K562 (cell line): ENCODE results near the gene CUEDC2. TPM values are rescaled to one million over a fixed set of nuclear protein-coding genes. Genes with fewer than 3 reads are reported as not detected.

Experiments
- ARID1B ChIP-seq: fragments of 450-650 bp; IDR thresholded peaks from 2 replicates; pipeline ENCODE4 v1.6.1; 2016; ENCODE audit warnings: antibody characterized with exemption, mild to moderate bottlenecking, inconsistent platforms
- CBX3 ChIP-seq, 2 experiments: IDR thresholded peaks; 1 replicate in 1 of 2; 2 replicates in 1 of 2; pipeline ENCODE4 v1.6.1; 2012; ENCODE audit warnings: inconsistent platforms in 2 of 2, low read length in 2 of 2, borderline replicate concordance in 1 of 2, control low read depth in 1 of 2
- CREM ChIP-seq: IDR thresholded peaks from 2 replicates; pipeline ENCODE4 v1.6.1; 2014; ENCODE audit warnings: antibody characterized with exemption, low read depth
- CXXC5 ChIP-seq: fragments of 250-450 bp; sonication (Bioruptor Pico); IDR thresholded peaks from 2 replicates; pipeline ENCODE4 v1.8.0; 2022; ENCODE audit warnings: inconsistent platforms, mild to moderate bottlenecking, moderate library complexity
- E2F8 ChIP-seq: fragments of 450-650 bp; IDR thresholded peaks from 2 replicates; pipeline ENCODE4 v1.7.1; 2018; ENCODE audit warnings: mild to moderate bottlenecking, low read depth; ENCODE audit not compliant: partially characterized antibody
- KDM5B ChIP-seq: fragments of 200-600 bp; sonication (generic); IDR thresholded peaks from 2 replicates; pipeline ENCODE4 v1.6.1; 2012; ENCODE audit warnings: low read depth, mild to moderate bottlenecking, moderate library complexity, low read length, control low read depth, inconsistent platforms; ENCODE audit not compliant: insufficient replicate concordance
- MXI1 ChIP-seq: IDR thresholded peaks from 2 replicates; pipeline ENCODE4 v1.6.1; 2011; ENCODE audit warnings: low read depth, mild to moderate bottlenecking, improper control_type of control experiment, low read length
- NR1H2 ChIP-seq: sonication (generic); formaldehyde crosslinking; IDR thresholded peaks from 2 replicates; pipeline ENCODE4 v1.4.0; 2020; ENCODE audit warnings: mild to moderate bottlenecking, missing genetic modification reagents
- PRMT5 ChIP-seq: sonication (generic); formaldehyde crosslinking; IDR thresholded peaks from 2 replicates; pipeline ENCODE4 v1.5.0; 2020; ENCODE audit warnings: missing genetic modification reagents
- SMARCB1 ChIP-seq: IDR thresholded peaks from 2 replicates; pipeline ENCODE4 v1.6.1; 2011; ENCODE audit warnings: improper control_type of control experiment, low read depth; ENCODE audit not compliant: insufficient read length
- SMC3 ChIP-seq: conservative IDR thresholded peaks from 2 replicates; pipeline ENCODE4 v1.6.1; 2011; ENCODE audit warnings: low read depth, low read length, improper control_type of control experiment; ENCODE audit not compliant: insufficient read depth
- SP1 ChIP-seq: sonication (generic); formaldehyde crosslinking; IDR thresholded peaks from 2 replicates; pipeline ENCODE4 v1.8.1; 2022; ENCODE audit warnings: mild to moderate bottlenecking, missing genetic modification reagents
- SUPT5H ChIP-seq: fragments of 450-650 bp; IDR thresholded peaks from 2 replicates; pipeline ENCODE4 v1.6.1; 2016
- TCF3 ChIP-seq: sonication (generic); formaldehyde crosslinking; IDR thresholded peaks from 2 replicates; pipeline ENCODE4 v1.4.0; 2020; ENCODE audit warnings: mild to moderate bottlenecking, missing genetic modification reagents
- TEAD4 ChIP-seq, 2 experiments: sonication (generic) in 1 of 2; formaldehyde crosslinking in 1 of 2; IDR thresholded peaks; 2 replicates each; pipeline versions ENCODE4 v1.6.1 to v1.8.0; 2012 to 2022; ENCODE audit warnings: borderline replicate concordance in 1 of 2, inconsistent platforms in 1 of 2, low read length in 1 of 2, mild to moderate bottlenecking in 1 of 2, missing genetic modification reagents in 1 of 2
- XRCC5 ChIP-seq: fragments of 200-400 bp; formaldehyde crosslinking; IDR thresholded peaks from 2 replicates; pipeline ENCODE4 v1.6.1; 2017; ENCODE audit warnings: low read depth, mild to moderate bottlenecking, low read length
- ZNF280A ChIP-seq: fragments of 450-650 bp; IDR thresholded peaks from 2 replicates; pipeline ENCODE4 v1.6.1; 2018; ENCODE audit warnings: mild to moderate bottlenecking, low read depth; ENCODE audit not compliant: partially characterized antibody
- polyA plus RNA-seq, 8 experiments: library from polyadenylated mRNA; depleted of rRNA in 4 of 8; stranded (reverse) in 5 of 8; unstranded in 3 of 8; fragments of >200 nt; fragmentation: Nextera tagmentation in 2 of 8; fragmentation: Illumina TruSeq in 1 of 8; extraction: Ambion mirVana in 2 of 8; extraction: Trizol in 1 of 8; gene quantifications; 2 replicates each; pipeline versions ENCODE4 v1.2.1 to v1.2.3, GENCODE V29; 2011 to 2014; ENCODE audit warnings: inconsistent platforms in 1 of 8, missing spikeins in 1 of 8
- total RNA-seq, 7 experiments: library from RNA; depleted of rRNA in 6 of 7; stranded (reverse); fragments of >200 nt in 6 of 7; fragmentation: Illumina TruSeq in 2 of 7; extraction: Trizol in 2 of 7; gene quantifications; 2 replicates each; pipeline versions ENCODE4 v1.2.1 to v1.2.3, GENCODE V29; 2011 to 2021; ENCODE audit warnings: low replicate concordance in 1 of 7
- TF ChIP-seq, protein P1 (sequence below): fragments of 450-650 bp; formaldehyde crosslinking; IDR thresholded peaks from 2 replicates; pipeline ENCODE4 v1.4.0; 2022; ENCODE audit warnings: missing genetic modification characterization
- TF ChIP-seq, protein P2 (sequence below): sonication (generic); formaldehyde crosslinking; IDR thresholded peaks from 2 replicates; pipeline ENCODE4 v1.8.1; 2023; ENCODE audit warnings: mild to moderate bottlenecking, missing genetic modification reagents

Gene CUEDC2
- total and polyA plus RNA-seq, 9 of the 15 experiments (the other 6 are each of a cell fraction or from before 2014, with no cell fraction given) = 8.5 to 48.9 (median 27.4) TPM

DNA sequence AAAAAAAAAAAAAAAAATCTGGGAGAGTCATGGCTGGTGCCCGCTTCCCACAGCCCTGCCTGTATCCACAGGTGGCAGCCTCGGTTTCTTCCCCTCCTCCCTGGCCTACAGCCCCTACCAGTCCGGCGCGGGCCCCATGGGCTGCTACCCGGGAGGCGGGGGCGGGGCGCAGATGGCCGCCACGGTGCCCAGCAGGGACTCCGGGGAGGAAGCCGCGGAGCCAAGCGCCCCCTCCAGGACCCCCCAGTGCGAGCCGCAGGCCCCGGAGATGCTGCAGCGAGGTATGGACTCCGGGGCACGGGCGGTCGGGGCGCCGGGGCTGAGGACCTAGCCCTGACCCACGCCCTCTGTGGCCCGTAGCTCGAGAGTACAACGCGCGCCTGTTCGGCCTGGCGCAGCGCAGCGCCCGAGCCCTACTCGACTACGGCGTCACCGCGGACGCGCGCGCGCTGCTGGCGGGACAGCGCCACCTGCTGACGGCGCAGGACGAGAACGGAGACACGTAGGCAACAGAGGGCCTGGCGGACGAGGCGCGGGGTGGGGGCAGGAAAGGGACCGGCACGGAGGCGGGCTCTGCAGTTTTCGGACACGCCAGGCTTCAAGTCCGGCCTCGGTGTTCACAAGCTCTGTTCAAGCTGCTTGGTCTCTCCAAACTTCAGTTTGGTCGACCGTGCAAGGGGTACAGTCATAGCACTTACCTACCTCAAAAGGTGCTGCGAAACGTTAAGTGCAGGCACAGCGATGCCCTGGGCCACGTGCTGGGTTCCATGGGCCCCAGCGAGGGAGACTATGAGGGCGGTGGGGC is 33.0 kb downstream of the CUEDC2 start (continued):
- TF ChIP-seq ZNF280A (no peak), CXXC5 (CRISPR knock-in tag) (peak; percentile 91), TCF3 (CRISPR knock-in tag) (peak; percentile 42; the same call in 1 of the 2 replicates), E2F8 (peak; percentile 56), KDM5B (peak; percentile 58), CREM (peak; percentile 97), NR1H2 (CRISPR knock-in tag) (0 out of 2 replicates have a peak, but pooled peaks have one; percentile 44), TEAD4 (IDR thresholded peaks at IDR 0.05; ENCODE audit: low read length) (0 out of 2 replicates have a peak, but pooled peaks have one; percentile 19), TEAD4 (CRISPR knock-in tag; IDR thresholded peaks at IDR 0.05; ENCODE audit: borderline replicate concordance) (peak; percentile 34; the same call in 1 of the 2 replicates), PRMT5 (CRISPR knock-in tag) (no peak), SP1 (CRISPR knock-in tag) (peak; percentile 75; the same call in 1 of the 2 replicates), SMARCB1 (no peak), MXI1 (no peak), ARID1B (0 out of 2 replicates have a peak, but pooled peaks have one; percentile 6), SUPT5H (peak; percentile 42; the same call in 1 of the 2 replicates), CBX3 (IDR thresholded peaks at IDR 0.05; ENCODE audit: borderline replicate concordance in 1 of 2, low read length in 2 of 2) (0 out of 3 replicates have a peak, but pooled peaks of 1 of the 2 experiments have one; percentile 34), SMC3 (peak; percentile 81), XRCC5 (peak; percentile 68; the same call in 1 of the 2 replicates)
- TF ChIP-seq, protein P1, sequence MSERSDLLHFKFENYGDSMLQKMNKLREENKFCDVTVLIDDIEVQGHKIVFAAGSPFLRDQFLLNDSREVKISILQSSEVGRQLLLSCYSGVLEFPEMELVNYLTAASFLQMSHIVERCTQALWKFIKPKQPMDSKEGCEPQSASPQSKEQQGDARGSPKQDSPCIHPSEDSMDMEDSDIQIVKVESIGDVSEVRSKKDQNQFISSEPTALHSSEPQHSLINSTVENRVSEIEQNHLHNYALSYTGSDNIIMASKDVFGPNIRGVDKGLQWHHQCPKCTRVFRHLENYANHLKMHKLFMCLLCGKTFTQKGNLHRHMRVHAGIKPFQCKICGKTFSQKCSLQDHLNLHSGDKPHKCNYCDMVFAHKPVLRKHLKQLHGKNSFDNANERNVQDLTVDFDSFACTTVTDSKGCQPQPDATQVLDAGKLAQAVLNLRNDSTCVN (CRISPR knock-in tag) = no peak
- TF ChIP-seq, protein P2, sequence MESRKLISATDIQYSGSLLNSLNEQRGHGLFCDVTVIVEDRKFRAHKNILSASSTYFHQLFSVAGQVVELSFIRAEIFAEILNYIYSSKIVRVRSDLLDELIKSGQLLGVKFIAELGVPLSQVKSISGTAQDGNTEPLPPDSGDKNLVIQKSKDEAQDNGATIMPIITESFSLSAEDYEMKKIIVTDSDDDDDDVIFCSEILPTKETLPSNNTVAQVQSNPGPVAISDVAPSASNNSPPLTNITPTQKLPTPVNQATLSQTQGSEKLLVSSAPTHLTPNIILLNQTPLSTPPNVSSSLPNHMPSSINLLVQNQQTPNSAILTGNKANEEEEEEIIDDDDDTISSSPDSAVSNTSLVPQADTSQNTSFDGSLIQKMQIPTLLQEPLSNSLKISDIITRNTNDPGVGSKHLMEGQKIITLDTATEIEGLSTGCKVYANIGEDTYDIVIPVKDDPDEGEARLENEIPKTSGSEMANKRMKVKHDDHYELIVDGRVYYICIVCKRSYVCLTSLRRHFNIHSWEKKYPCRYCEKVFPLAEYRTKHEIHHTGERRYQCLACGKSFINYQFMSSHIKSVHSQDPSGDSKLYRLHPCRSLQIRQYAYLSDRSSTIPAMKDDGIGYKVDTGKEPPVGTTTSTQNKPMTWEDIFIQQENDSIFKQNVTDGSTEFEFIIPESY (CRISPR knock-in tag) = peak; percentile 56; the same call in 1 of the 2 replicates
